NCI-H2171 treated with DMSO at 0.1 percent for 48 hours (cell line): ENCODE measurements around the gene GCAT.

Experiments used
- DNase-seq: peaks from one replicate; lab custom pipeline; 2025; lab: John Stamatoyannopoulos, UW

GCAT gene

DNA sequence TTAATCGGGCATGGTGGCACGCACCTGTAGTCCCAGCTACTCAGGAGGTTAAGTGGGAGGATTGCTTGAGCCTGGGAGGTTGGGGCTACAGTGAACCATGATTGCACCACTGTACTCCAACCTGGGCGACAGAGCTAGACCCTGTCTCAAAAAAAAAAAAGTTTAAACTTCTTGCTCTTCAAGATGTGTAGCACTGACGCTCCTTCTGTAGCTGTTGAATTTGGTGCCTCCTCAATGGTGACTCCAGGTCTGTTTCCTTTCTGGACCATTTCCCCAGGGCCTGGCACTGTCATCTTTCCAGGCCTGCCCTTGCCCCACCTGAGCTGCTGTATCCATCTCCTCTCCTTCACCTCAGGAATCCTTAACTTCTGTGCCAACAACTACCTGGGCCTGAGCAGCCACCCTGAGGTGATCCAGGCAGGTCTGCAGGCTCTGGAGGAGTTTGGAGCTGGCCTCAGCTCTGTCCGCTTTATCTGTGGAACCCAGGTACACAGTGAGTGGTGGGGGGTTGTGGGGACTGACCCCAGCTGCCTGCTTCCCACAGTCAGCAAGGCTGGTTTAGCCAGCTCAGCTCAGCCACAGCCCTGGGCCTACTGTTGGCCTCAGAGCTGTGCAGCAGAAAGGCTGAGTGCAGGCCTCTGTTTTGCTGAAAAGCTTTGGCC is 2.1 kb downstream of the GCAT start:
- no peak for DNase-seq

DNA sequence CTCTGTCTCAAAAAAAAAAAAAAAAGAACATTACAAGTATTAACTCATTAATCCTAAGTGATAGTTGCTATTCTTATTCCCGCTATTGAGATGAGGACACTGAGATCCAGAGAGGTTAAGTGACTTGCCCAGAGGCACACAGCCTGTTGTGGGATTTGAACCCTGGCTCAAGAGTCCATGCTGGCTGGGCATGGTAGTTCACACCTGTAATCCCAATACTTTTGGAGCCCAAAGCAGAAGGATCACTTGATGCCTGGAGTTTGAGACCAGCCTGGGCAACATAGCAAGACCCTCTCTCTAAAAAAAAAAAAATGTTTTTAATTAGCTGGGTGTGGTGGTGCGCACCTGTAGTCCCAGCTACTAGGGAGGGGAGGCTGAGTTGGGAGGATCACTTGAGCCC is 4.1 kb downstream of the GCAT start:
- DNase-seq = no peak

DNA sequence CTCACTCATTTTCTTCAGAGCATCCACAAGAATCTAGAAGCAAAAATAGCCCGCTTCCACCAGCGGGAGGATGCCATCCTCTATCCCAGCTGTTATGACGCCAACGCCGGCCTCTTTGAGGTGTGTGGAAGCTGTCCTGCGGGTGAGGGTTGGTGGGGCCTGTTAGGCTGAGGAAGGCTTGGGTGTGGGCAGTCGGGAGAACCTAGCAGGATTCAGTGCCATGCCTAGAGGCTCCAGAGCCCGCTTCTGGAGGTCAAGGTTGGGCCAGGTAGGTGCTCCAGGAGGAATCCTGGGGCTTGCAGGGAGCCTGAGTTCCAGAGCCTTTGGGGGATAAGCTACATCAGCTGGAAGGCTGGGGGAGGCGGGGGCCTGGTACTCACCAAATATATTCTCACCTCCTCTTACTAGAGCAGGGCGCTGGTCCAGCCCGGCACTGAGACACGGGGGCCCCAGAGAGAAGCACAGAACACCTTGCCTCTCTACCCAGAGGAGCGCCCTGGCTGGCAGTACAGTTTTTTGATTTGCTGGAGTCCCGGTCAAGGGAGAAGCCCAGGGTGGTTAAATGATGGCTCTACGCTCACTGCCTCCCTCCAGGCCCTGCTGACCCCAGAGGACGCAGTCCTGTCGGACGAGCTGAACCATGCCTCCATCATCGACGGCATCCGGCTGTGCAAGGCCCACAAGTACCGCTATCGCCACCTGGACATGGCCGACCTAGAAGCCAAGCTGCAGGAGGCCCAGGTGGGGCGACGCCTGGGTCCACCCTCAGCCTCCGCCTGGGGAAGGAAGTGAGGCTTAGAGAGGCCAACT is 5.3 kb downstream of the GCAT start:
- no peak for DNase-seq

DNA sequence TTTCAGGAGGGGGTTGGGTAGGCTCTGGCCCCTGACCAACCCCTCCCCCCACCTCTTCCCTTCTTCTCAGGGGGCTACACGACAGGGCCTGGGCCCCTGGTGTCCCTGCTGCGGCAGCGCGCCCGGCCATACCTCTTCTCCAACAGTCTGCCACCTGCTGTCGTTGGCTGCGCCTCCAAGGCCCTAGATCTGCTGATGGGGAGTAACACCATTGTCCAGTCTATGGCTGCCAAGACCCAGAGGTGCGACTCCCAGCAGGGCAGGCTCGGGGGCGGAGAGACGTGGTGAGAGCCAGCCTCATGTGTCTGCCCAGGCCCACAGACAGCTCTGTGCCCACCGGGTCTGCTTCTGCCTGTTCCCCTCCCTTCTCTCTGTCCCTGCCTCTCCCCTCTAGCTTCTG is 7.9 kb downstream of the GCAT start:
- DNase-seq = no peak

DNA sequence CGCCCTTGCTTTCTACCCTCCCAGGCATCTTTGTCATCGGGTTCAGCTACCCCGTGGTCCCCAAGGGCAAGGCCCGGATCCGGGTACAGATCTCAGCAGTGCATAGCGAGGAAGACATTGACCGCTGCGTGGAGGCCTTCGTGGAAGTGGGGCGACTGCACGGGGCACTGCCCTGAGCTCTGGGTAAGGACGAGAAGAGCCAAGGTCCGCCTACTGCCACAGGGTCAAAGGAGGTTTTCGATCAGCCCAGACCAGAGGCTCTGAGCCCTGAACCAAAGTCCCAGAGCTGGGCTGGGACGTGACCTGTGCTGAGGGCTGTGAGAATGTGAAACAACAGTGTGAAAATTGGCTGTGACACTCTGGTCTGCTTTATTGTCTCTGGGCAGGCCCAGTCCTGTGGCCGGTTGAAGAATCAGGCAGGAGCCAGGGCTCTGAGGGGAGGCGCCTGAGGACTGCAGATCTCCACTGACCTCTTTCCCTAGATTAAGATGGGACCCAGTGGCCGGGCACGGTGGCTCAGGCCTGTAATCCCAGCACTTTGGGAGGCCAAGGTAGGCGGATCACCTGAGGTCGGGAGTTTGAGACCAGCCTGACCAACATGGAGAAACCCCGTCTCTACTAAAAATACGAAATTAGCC is 8.9 kb downstream of the GCAT start:
- no peak for DNase-seq

DNA sequence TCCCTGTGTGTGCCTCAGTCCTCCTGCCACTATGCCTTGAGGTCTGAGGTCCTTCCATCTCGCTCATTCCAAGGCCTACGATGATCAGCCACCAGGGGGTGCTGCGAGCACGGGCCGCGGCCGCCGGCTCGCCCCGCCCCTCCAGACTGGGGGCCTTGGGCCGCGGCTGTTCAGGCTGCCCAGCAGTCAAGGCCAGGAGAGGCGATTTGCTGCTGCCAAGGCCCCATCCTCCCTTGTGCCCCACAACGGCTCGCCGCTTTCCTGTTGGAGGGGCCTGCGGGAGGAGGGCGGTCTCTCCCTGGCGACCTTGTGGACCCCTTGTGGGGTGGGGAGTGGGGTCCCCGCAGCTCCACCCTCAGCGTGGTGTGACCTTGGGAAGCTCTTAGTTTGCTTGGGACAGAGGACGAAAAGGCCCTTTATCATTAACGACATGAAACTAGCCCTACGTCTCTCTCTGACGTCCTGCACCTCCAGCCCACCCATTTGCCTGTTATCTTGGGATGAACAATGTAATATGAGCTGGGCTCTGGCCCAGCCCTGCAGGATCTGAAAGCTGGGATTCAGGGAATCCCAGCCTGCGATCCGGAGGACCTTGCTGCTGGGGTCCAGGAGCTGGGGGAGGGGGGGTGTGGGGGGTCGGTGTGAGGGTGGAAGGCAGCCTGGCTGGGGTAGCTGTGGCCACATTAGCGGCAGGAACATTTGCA is 10.1 kb downstream of the GCAT start:
- DNase-seq = peak; percentile 81

DNA sequence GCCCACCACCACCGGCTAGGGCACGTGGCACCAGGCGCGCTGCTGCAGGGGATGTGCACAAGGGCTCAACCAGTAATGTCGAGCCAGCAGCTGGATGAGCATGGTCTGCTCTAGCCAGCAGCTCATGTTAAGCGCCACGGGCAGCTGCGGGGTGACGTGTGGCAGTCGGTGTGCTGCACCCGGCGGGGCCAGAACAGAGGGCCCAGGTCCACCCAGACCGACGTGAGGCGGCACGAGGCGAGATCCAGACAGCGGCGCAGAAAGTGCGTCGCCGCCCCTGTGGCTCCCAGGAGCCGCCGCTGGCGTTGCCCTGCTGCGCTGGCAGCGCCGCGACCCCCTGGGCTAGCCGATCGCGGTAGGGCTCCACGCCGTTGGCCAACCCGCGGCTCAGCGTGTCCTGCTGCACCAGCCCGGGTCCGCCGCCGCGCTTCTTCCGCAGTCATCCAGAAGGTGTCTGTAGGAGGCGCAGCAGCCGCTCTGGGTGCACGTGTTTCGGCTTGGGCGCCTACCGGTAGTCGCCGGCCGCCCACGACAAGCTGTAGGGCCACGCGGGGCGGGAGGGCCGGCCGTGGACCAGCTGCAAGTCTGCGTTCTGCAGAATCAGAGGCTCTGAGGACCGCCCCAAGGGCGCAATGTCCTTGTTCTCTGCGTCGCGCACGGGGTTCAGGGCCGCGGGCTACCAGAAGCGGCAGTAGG is 10.8 kb downstream of the GCAT start:
- peak; percentile 66 for DNase-seq

DNA sequence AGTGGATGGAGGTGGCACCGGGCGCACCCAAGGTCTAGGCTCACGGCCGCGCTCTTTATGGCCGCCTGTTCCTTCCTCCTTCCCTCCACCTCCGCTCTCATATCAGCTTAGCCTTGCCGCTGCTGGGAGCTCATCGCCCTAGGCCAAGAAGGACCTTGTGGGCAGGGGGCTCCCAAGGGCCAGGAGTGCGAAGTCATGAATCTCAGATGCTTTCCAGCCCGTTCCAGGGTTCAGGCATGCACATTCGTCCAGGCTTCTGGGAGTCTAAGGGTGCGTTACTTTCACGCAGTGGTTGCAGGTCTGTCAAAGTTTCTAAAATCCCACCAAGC is 11.3 kb downstream of the GCAT start:
- no peak for DNase-seq

DNA sequence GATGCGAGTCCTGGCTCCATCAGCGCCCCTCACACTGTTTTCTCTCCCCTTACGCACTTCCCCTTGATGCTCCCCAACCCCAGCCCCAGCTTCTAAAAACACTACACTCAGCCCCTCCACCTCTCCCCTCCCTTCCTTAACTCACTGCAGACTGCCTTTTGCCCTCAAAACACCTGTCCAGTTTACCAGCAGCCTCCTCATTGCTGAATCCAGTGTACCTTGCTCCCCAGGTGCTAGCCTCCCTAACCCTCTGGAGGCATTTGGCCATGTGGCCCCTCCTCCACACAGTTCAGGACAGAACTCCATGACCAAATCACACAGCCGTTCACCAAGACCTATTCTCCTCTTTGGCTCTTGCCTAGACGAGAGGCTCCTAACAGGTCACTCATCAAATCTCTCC is 12.6 kb downstream of the GCAT start:
- no peak for DNase-seq

DNA sequence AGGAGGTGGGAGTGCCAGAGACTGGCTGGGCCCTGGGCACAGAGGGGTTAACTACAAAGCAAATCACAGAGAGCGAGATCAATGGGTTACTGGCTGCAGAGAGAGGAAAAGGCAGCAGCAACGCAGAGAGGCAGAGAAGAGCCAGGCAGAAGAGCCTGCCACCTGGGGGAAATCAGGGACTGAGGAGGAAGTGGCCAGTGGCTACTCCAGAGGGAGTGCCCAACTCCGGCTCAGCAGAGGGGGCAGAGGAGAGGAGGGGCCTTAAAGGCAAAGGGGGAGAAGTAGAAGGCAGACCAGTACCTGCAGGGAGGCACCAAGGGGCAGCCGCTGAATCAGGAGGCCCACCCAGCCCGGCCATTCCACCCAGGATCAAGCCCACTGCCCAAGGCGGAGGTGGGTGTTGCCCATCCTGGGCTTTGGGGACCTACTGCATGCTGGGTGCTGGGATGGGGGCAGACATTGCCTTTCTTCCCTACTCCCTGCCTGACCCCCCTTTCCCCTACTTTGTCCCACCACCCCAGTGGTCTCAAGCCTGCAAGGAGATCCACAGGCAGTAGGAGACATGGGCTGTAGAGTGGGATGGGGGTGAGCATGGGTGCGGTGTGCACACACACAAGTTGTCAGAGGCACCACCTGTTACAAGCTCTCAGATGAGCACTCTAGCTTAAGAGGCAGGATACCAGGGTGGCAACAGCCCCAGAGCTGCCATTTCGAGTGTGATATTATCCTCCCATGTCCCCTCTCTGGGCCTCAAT is 14.5 kb downstream of the GCAT start:
- no peak for DNase-seq

DNA sequence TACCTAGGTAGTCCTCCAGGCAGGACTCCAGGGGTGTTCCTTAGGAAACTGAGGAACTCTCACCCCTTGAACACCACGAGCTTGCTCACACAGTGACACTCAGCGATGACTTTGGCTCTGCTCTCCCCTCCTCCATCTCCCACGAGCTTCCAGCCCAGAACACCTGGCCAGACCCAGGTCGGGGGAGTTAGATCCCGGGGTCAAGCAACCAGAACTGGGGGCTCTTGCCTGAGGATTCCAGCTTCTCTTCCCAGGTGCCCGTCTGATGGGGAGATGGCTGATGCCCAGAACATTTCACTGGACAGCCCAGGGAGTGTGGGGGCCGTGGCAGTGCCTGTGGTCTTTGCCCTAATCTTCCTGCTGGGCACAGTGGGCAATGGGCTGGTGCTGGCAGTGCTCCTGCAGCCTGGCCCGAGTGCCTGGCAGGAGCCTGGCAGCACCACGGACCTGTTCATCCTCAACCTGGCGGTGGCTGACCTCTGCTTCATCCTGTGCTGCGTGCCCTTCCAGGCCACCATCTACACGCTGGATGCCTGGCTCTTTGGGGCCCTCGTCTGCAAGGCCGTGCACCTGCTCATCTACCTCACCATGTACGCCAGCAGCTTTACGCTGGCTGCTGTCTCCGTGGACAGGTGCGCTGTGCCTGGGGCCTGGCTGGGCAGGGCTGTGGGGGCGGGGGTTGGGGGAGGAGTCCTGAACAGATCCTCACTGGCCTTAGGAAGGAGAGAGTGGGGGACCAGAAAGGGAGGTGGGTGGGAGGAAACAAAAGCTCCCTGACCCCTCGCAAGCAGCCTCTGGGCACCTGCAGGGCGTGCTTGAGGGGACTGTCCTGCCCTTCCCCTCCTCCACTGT is 15.6 kb downstream of the GCAT start, which contains the start of gene GALR3:
GALR3 (plus strand) TSS at position 249 of the 852 bp plus-strand sequence; CDS start at position 274, 25 bp downstream.
- no peak for DNase-seq

DNA sequence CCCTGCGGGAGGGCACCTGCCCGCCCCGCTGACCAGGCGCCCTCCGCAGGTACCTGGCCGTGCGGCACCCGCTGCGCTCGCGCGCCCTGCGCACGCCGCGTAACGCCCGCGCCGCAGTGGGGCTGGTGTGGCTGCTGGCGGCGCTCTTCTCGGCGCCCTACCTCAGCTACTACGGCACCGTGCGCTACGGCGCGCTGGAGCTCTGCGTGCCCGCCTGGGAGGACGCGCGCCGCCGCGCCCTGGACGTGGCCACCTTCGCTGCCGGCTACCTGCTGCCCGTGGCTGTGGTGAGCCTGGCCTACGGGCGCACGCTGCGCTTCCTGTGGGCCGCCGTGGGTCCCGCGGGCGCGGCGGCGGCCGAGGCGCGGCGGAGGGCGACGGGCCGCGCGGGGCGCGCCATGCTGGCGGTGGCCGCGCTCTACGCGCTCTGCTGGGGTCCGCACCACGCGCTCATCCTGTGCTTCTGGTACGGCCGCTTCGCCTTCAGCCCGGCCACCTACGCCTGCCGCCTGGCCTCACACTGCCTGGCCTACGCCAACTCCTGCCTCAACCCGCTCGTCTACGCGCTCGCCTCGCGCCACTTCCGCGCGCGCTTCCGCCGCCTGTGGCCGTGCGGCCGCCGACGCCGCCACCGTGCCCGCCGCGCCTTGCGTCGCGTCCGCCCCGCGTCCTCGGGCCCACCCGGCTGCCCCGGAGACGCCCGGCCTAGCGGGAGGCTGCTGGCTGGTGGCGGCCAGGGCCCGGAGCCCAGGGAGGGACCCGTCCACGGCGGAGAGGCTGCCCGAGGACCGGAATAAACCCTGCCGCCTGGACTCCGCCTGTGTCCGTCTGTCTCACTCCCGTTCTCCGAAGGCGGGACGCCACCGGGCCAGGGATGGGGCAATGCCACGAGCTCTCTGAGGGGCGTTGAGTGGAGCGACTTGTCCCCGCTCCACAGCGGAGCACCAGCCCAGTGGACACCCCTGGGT is 17.2 kb downstream of the GCAT start:
- DNase-seq = no peak

DNA sequence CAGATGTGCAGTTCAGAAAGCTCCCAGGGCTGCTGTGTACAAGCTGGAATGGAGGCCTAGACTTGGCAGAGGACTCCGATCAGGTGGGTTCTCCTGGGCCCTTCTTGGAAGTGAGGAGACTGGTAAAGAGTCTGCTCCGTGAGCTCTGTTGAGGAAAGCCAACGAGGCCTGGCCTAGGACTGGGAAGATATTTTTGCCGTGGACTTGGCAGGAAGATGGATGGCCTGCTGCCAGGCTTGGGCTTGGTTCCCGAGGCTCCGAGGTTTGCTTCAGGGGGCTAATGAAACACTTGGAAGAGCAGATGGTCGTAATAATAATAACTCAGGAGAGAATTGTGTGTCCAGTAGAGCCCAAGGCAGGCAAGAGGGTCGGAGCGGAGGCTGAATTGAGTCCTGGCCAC is 19.3 kb downstream of the GCAT start:
- peak; percentile 82 for DNase-seq

DNA sequence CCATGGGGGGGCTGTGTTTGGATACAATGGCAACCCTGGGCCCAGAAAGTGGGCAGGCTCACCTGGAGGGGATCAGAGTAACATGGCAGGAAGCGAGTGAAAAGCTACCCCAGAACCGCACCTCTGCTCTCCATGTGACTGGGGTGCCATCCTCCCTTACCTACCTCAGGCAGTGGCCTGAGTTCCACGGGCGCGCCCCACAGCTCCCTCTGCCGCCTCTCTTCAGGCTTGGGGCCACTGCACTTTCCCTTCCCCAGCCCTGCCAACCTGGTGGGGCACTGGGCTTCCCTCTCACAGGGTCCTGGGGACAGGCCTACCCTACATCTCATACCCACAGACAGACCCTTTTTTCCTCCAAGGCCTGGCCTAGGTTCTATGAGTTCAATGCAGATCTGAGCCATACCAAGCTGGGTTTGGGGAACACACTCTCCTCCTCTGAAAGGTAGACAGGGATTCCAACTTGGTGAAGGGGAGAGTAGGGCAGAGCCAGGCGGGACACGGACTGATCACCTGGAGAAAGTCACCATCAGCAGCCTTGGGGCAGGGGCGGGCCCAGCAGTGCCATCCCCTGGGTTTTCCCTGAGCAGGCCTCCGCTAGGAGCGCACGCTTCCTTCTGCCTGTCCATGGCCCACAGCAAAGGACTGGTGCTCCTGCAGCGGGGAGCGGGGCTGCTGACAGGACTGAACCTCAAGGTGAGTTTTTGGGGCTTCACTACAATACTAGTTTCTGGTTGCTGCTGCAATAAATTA is 22.5 kb downstream of the GCAT start:
- DNase-seq = no peak

DNA sequence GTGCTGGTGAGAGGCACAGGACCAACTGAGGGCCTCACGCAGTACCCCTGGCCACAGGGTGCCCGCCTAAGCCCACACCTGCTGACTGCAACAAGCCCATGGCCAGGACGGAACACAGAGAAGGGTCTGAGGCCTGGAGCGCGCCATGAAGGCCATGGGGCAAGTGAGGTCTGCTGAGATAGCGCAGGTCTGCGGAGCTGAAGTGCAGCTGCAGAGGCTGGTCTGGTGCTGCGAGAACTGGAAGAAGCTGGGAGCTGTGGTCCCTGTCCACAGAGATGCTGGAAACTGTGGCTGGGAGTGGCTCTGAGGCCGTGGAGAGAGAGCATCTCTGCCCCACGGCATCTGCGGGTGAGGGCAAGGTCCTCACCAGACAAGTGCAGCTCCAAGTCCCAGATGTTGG is 23.7 kb downstream of the GCAT start:
- no peak for DNase-seq

DNA sequence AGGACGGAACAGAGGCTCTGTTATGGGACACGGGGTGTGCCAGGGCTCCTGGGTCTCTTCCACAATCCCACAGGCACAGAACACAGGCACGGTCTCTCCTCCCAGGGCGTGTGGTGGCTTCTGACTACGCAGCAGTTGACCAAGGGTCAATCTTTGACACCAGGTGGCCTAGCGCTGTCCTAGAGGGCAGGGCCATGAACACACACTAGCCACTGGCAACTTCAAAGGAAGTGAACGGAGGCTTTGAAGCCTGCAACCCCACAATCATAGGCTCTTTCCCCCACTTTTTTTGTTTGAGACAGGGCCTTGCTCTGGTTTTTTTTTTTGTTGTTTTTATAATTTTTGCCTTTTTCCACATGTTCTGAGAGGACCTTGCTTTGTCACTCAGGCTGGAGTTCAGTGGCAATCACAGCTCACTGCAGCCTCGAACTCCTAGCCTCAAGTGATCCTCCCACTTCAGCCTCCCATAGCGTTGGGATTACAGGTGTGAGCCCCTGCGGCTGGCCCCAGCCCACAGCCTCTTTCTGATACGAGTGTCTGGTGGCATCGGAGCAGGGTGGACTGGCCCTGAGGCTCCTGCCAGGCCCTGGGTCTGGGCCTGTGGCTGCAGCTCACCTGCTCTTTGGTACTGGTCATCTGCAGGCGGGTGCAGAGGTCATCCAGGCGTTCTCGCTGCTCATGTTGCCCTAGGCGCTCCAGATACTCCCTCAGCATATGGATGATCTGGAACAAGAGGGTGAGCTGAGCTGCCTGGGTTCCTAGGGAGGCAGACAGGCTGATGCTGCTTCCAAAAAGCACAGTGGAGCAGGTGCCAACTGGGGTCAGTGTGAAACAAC is 24.5 kb downstream of the GCAT start:
- DNase-seq = no peak

DNA sequence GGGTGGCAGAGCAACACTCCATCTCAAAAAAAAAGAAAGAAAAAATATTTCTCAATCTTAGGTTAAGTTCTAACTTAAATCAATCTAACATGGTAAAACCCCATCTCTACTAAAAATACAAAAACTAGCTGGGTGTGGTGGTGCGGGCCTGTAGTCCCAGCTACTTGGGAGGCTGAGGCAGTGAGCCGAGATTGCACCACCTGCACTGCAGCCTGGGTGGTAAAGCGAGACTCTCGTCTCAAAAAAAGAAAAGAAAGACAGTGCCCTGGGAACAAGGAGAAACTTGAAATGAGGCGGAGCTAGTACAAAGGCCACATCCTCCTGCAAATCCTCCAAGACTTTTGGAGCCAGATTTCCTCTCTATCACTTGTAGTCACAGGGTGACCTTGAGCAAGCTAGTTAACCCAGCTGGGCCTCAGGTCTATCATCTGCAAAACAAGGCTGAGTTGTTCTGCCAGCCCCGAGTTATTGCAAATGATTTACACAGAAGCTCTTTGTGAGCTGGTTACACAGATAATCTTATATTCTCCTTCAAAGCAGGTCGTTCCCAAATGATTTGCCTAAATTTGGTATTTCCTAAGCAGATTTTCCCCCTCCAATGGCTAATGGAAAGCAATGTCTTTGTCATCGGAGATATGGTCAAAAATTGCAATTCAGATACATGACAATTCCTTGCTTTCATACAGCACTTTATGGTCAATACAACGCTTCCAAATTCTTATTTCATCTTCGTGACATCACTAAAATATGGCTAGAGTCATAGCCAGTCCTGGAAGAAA is 34.5 kb downstream of the GCAT start:
- no peak for DNase-seq
